CD4-positive, alpha-beta T cell (primary cell): ENCODE results near the gene FBN1. TPM values are rescaled to one million over a fixed set of nuclear protein-coding genes. Genes with fewer than 3 reads are reported as not detected.

Experiments
- ATAC-seq: fragments of 200-7000 bp; cut with Tn5 transposase; one replicate; pipeline ENCODE4 v1.10.0; 2022; ENCODE audit warnings: mild to moderate bottlenecking; ENCODE audit not compliant: poor library complexity
- CTCF ChIA-PET: fragments of 350-600 bp; sonication (Branson Sonifier 250); formaldehyde crosslinking; loops from one replicate; lab custom pipeline; 2021; ENCODE audit warnings: antibody characterized with exemption, inconsistent platforms; lab: Charles Lee
- POLR2A ChIA-PET: fragments of 350-600 bp; sonication (Branson Sonifier 250); formaldehyde crosslinking; loops from one replicate; lab custom pipeline; 2021; ENCODE audit warnings: antibody characterized with exemption, inconsistent platforms; lab: Charles Lee
- DNase-seq, 14 experiments: peaks; one replicate each; pipeline ENCODE4 v3.0.0-alpha.2; 2013 to 2020; ENCODE audit warnings: mixed read lengths in 2 of 14
- H3K27ac ChIP-seq, 2 donors: one replicate each; pipeline versions ENCODE4 v1.5.1 to v1.7.0; 2013; ENCODE audit warnings: low read length in 2 of 2, low read depth in 1 of 2, mild to moderate bottlenecking in 1 of 2
- H3K27me3 ChIP-seq, 2 experiments: 1 replicate in 1 of 2; 2 replicates in 1 of 2; pipeline versions ENCODE4 v1.6.1 to v1.7.0; 2013; ENCODE audit warnings: low read length in 2 of 2, control low read depth in 1 of 2, mild to moderate bottlenecking in 1 of 2, moderate library complexity in 1 of 2; ENCODE audit not compliant: insufficient read depth in 2 of 2, control insufficient read depth in 1 of 2
- H3K36me3 ChIP-seq: one replicate; pipeline ENCODE4 v1.6.1; 2013; ENCODE audit warnings: low read length, control low read depth; ENCODE audit not compliant: insufficient read depth
- H3K4me1 ChIP-seq: one replicate; pipeline ENCODE4 v1.6.1; 2013; ENCODE audit warnings: low read length, control low read depth; ENCODE audit not compliant: insufficient read depth
- H3K4me3 ChIP-seq: one replicate; pipeline ENCODE4 v1.5.1; 2013; ENCODE audit warnings: mild to moderate bottlenecking, low read length, moderate library complexity
- H3K9me3 ChIP-seq, 2 experiments: 1 replicate in 1 of 2; 2 replicates in 1 of 2; pipeline versions ENCODE4 v1.6.1 to v1.7.0; 2013; ENCODE audit warnings: low read length in 2 of 2, mild to moderate bottlenecking in 2 of 2, control low read depth in 1 of 2, moderate library complexity in 1 of 2; ENCODE audit not compliant: control insufficient read depth in 1 of 2, insufficient read depth in 1 of 2
- H3K27ac Mint-ChIP-seq: one replicate; pipeline ENCODE4 v1.8.0; 2020; ENCODE audit warnings: mixed read lengths
- H3K27me3 Mint-ChIP-seq: one replicate; pipeline ENCODE4 v1.8.0; 2021; ENCODE audit warnings: mixed read lengths
- H3K36me3 Mint-ChIP-seq: one replicate; pipeline ENCODE4 v1.8.0; 2021; ENCODE audit warnings: low read depth, mixed read lengths
- H3K4me1 Mint-ChIP-seq: one replicate; pipeline ENCODE4 v1.8.0; 2021; ENCODE audit warnings: low read depth, mixed read lengths
- H3K4me3 Mint-ChIP-seq: one replicate; pipeline ENCODE4 v1.8.0; 2020; ENCODE audit warnings: mild to moderate bottlenecking, mixed read lengths
- H3K9me3 Mint-ChIP-seq: one replicate; pipeline ENCODE4 v1.8.0; 2020; ENCODE audit warnings: mixed read lengths
- CTCF ChIP-seq: fragments of 200-600 bp; IDR thresholded peaks from one replicate; pipeline ENCODE4 v1.8.0; 2022; ENCODE audit warnings: antibody characterized with exemption, mild to moderate bottlenecking
- intact Hi-C, 2 experiments: fragments of 100-400 bp; cut with DNase I in 1 of 2; cut with micrococcal nuclease in 1 of 2; formaldehyde crosslinking; loops; one replicate each; pipeline versions ENCODE4 v1.15.1 to v1.9.0; 2023 to 2025; cut with DNase I, micrococcal nuclease
- total RNA-seq, 174 experiments: library from RNA in 2 of 174; stranded (reverse) in 2 of 174; gene quantifications; one replicate each; pipeline ENCODE4 v1.2.3 and lab custom pipeline; 2021 to 2026

The FBN1 gene
- total RNA-seq, 2 experiments from 2014 or later: 0.11 to 0.25 TPM

GRCh38 chr15:48582452-48583247 lies 62.9 kb downstream of the FBN1 start:
- POLR2A ChIA-PET: no interaction called here
- TF ChIP-seq CTCF: no peak
- DNase-seq (no peak), ATAC-seq (no peak)
- Histone ChIP-seq H3K4me3 (no peak overlapping the region), H3K4me1 (no peaks in the 10 kb centered on the region), H3K27me3 (no peaks in the 10 kb centered on the region), H3K27ac (no peak overlapping the region), H3K9me3 (no peaks in the 10 kb centered on the region), H3K36me3 (no peaks in the 10 kb centered on the region)
- no peaks in the 10 kb centered on the region for H3K36me3 Mint-ChIP-seq
- H3K4me3 Mint-ChIP-seq: no peak overlapping the region
- CTCF ChIA-PET: no interaction called here
- no peaks in the 10 kb centered on the region for H3K9me3 Mint-ChIP-seq
- H3K27me3 Mint-ChIP-seq: no peaks in the 10 kb centered on the region
- H3K27ac Mint-ChIP-seq: no peak overlapping the region
- H3K4me1 Mint-ChIP-seq: no peaks in the 10 kb centered on the region
- intact Hi-C loops: no loop called here

DNA sequence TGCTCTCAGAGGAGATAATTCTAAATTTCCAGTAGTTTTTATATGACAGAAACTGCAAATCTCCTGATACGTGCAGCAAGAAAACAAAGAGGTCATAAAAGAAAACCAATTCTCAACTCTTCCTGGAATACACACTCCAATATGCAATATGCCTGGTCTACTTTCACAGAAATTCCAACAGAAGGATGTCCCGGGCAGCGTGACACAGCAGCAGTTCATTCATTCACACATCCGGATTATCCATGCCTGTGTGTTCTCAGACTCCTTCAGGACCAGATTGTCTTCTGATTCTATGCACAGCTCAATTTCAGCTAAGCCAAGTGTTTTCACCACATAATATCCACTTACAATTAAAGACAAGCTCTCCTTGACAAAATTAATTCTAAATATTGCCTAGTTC lies 64.3 kb downstream of the FBN1 start:
- DNase-seq (no peak), ATAC-seq (no peak)
- Histone ChIP-seq H3K27me3 (no peaks in the 10 kb centered on the region), H3K4me1 (no peaks in the 10 kb centered on the region), H3K4me3 (no peak overlapping the region), H3K36me3 (no peaks in the 10 kb centered on the region), H3K27ac (no peak overlapping the region), H3K9me3 (no peaks in the 10 kb centered on the region)
- Mint-ChIP-seq H3K4me3 (no peak overlapping the region), H3K27ac (no peak overlapping the region), H3K4me1 (no peaks in the 10 kb centered on the region), H3K36me3 (no peaks in the 10 kb centered on the region), H3K27me3 (no peaks in the 10 kb centered on the region), H3K9me3 (no peaks in the 10 kb centered on the region)
- POLR2A ChIA-PET: no interaction called here
- intact Hi-C loops: no loop called here
- CTCF ChIA-PET: no interaction called here
- TF ChIP-seq CTCF: no peak

- Mint-ChIP-seq H3K27ac (no peak overlapping the region), H3K36me3 (no peaks in the 10 kb centered on the region), H3K4me3 (no peak overlapping the region), H3K9me3 (no peaks in the 10 kb centered on the region), H3K4me1 (no peaks in the 10 kb centered on the region), H3K27me3 (no peaks in the 10 kb centered on the region)
- ChIA-PET CTCF (no interaction called here), POLR2A (no interaction called here)
- ATAC-seq (no peak), DNase-seq (no peak)
- intact Hi-C loops: no loop called here
- Histone ChIP-seq H3K36me3 (no peaks in the 10 kb centered on the region), H3K27me3 (no peaks in the 10 kb centered on the region), H3K4me3 (no peak overlapping the region), H3K27ac (no peak overlapping the region), H3K4me1 (no peaks in the 10 kb centered on the region), H3K9me3 (no peaks in the 10 kb centered on the region)
- no peak for TF ChIP-seq CTCF
Observed at GRCh38 chr15:48580736-48581135, 64.8 kb downstream of the FBN1 start.
